Measurements from ENCODE around the gene FLNB.

- TF ChIP-seq POLR2A (IDR thresholded peaks at IDR 0.05) = no peak
- no peak for TF ChIP-seq CTCF (IDR thresholded peaks at IDR 0.05)
Measured at GRCh38 chr3:58095603-58096138, 87.4 kb downstream of the FLNB start.

Data from thyroid gland (tissue), 4 donors.